ENCODE results near the gene SETD5.

SETD5 gene

GRCh38 chr3:9377981-9378380 is 19.4 kb upstream of the SETD5 start:
- Histone ChIP-seq H3K27me3 (ENCODE audit: control insufficient read depth in 1 of 2, insufficient read depth in 2 of 2, low read length in 2 of 2) (no peaks in the 10 kb centered on the region), H3K4me1 (ENCODE audit: insufficient read depth, low read length) (no peaks in the 10 kb centered on the region), H3K9ac (ENCODE audit: low read length) (no peak overlapping the region), H3K36me3 (ENCODE audit: insufficient read depth, low read length) (peaks cover 63% of the 10 kb centered on the region), H3K9me3 (ENCODE audit: low read length) (no peaks in the 10 kb centered on the region), H3K4me3 (ENCODE audit: low read depth in 1 of 2, low read length in 2 of 2) (no peak overlapping the region), H3K27ac (ENCODE audit: low read depth, low read length) (no peak overlapping the region)

DNA sequence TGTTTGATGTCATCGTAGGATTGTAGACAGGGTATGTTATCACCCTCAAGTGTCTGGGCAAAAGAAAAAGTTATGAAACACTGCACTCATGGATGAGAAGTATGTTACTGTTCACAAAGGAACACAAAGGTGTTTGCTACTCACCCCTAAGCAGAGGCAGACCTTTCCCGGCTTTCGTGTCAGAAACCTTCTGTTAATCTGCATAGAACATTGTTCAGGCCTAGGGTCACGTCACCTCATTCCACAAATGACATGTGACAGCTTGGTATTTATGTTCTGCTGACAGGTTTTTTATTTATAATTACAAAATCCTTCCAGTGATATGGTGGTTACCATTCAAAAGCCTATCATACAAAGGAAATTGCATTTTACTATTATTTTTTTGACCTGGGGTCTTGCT is 18.1 kb upstream of the SETD5 start:
- Histone ChIP-seq H3K27ac (ENCODE audit: low read depth, low read length) (no peak overlapping the region), H3K27me3 (ENCODE audit: control insufficient read depth in 1 of 2, insufficient read depth in 2 of 2, low read length in 2 of 2) (no peaks in the 10 kb centered on the region), H3K36me3 (ENCODE audit: insufficient read depth, low read length) (peaks cover 65% of the 10 kb centered on the region), H3K9me3 (ENCODE audit: low read length) (no peaks in the 10 kb centered on the region), H3K9ac (ENCODE audit: low read length) (no peak overlapping the region), H3K4me1 (ENCODE audit: insufficient read depth, low read length) (no peaks in the 10 kb centered on the region), H3K4me3 (ENCODE audit: low read depth in 1 of 2, low read length in 2 of 2) (no peak overlapping the region)

DNA sequence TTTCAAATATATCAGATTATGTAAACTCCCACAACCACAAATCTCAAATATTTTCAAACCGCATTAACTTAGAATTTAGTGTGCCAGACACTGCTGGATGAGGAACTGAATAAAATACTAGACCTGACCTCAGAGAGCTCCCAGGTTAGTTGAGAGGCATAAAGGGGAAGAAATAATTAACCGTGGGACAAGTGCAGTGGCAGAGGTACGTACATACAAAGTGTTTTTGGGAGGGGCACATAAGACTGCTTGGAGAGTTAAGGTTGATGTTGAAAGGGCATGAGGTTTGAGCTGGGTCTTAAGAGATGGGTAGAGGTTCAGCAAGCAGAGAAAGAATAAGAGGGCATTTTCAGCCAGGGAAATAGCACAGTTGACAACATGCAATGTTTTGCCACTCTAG is 17.4 kb upstream of the SETD5 start:
- H3K4me1 ChIP-seq (ENCODE audit: insufficient read depth, low read length): no peaks in the 10 kb centered on the region
- H3K4me3 ChIP-seq (ENCODE audit: low read depth in 1 of 2, low read length in 2 of 2): no peak overlapping the region
- no peak overlapping the region for H3K27ac ChIP-seq (ENCODE audit: low read depth, low read length)
- H3K9ac ChIP-seq (ENCODE audit: low read length): no peak overlapping the region
- H3K27me3 ChIP-seq (ENCODE audit: control insufficient read depth in 1 of 2, insufficient read depth in 2 of 2, low read length in 2 of 2): no peaks in the 10 kb centered on the region
- H3K9me3 ChIP-seq (ENCODE audit: low read length): no peaks in the 10 kb centered on the region
- peaks cover 65% of the 10 kb centered on the region for H3K36me3 ChIP-seq (ENCODE audit: insufficient read depth, low read length)

DNA sequence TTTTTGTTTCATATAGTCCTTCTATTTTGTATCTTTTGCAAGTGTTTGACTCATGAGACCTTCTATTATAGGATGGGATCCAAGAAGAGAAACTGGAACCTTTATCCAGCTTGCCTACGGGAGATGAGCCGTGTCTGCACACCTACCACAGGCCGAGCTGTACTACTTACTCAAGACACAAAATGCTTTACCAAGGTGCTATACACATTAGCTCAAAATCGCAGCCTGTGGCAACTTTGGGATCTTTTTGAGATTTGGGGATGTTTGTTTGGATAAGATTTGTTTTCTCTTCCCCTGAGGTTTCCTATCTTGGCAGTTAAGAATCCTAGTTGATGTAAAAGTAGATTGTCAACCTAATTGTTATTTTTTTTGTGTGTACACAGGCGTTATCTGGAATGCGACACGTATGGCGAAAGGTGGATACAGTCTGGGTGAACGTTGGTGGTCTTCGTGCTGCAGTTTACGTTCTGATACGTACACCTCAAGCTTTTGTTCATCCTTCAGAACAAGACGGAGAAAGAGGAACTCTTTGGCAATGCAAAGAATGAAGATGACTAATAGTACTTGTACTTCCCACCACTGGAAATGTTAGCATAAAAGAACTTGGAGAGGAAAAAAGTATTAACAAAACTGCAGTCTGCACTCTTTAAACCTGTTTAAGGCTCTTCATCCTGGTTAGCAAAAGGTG is 13.1 kb upstream of the SETD5 start:
- Histone ChIP-seq H3K4me1 (ENCODE audit: insufficient read depth, low read length) (no peaks in the 10 kb centered on the region), H3K9me3 (ENCODE audit: low read length) (no peaks in the 10 kb centered on the region), H3K27ac (ENCODE audit: low read depth, low read length) (no peak overlapping the region), H3K9ac (ENCODE audit: low read length) (no peak overlapping the region), H3K36me3 (ENCODE audit: insufficient read depth, low read length) (peaks cover 75% of the 10 kb centered on the region), H3K27me3 (ENCODE audit: control insufficient read depth in 1 of 2, insufficient read depth in 2 of 2, low read length in 2 of 2) (no peaks in the 10 kb centered on the region), H3K4me3 (ENCODE audit: low read depth in 1 of 2, low read length in 2 of 2) (no peak overlapping the region)

DNA sequence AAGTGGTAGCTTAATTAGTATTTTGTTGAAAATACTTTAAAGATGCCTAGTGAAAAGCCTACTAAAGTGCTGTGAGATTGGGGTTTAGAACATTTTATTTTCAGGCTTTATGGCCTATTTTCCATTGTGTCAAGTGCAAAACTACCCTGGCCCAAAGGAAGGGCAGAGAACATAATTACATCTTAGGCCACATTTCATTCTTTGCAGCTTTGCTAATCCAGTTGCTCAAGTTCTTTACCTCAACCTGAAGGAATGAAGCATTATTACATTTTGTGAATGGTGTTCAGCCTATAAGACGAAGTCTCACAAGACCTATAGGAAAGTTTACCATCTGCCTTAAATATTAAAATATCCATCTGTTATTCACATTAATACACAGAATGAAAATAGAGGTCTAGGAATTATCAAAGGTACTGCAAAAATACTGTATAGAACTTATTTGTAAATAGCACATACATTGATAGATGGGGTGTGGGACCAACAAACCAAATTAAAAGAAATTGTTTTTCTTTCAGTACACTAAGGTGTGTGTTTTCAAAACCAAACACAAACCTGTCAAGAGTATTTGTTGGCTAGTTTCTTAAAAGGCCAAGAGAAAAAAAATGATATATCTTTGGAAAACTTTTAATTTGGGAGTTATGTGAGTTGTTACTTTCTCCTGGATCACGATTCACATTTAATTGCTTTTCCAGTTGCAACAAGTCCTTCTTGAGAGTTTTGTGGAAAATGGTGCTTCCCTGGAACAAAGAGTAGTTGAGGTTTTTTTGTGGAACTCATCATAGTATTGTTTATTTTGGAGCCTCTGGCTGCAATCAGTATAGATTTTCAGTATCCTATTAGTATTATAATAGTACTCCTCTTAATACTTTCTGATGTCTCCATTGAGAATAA is 12.0 kb upstream of the SETD5 start:
- H3K9me3 ChIP-seq (ENCODE audit: low read length): no peaks in the 10 kb centered on the region
- H3K27me3 ChIP-seq (ENCODE audit: control insufficient read depth in 1 of 2, insufficient read depth in 2 of 2, low read length in 2 of 2): no peaks in the 10 kb centered on the region
- no peak overlapping the region for H3K4me3 ChIP-seq (ENCODE audit: low read depth in 1 of 2, low read length in 2 of 2)
- H3K27ac ChIP-seq (ENCODE audit: low read depth, low read length): no peak overlapping the region
- peaks cover 76% of the 10 kb centered on the region for H3K36me3 ChIP-seq (ENCODE audit: insufficient read depth, low read length)
- H3K4me1 ChIP-seq (ENCODE audit: insufficient read depth, low read length): no peaks in the 10 kb centered on the region
- no peak overlapping the region for H3K9ac ChIP-seq (ENCODE audit: low read length)

GRCh38 chr3:9386078-9386459 is 11.3 kb upstream of the SETD5 start:
- H3K36me3 ChIP-seq (ENCODE audit: insufficient read depth, low read length): peaks cover 82% of the 10 kb centered on the region
- no peak overlapping the region for H3K4me3 ChIP-seq (ENCODE audit: low read depth in 1 of 2, low read length in 2 of 2)
- no peak overlapping the region for H3K9ac ChIP-seq (ENCODE audit: low read length)
- no peak overlapping the region for H3K27ac ChIP-seq (ENCODE audit: low read depth, low read length)
- no peaks in the 10 kb centered on the region for H3K9me3 ChIP-seq (ENCODE audit: low read length)
- no peaks in the 10 kb centered on the region for H3K27me3 ChIP-seq (ENCODE audit: control insufficient read depth in 1 of 2, insufficient read depth in 2 of 2, low read length in 2 of 2)
- no peaks in the 10 kb centered on the region for H3K4me1 ChIP-seq (ENCODE audit: insufficient read depth, low read length)

DNA sequence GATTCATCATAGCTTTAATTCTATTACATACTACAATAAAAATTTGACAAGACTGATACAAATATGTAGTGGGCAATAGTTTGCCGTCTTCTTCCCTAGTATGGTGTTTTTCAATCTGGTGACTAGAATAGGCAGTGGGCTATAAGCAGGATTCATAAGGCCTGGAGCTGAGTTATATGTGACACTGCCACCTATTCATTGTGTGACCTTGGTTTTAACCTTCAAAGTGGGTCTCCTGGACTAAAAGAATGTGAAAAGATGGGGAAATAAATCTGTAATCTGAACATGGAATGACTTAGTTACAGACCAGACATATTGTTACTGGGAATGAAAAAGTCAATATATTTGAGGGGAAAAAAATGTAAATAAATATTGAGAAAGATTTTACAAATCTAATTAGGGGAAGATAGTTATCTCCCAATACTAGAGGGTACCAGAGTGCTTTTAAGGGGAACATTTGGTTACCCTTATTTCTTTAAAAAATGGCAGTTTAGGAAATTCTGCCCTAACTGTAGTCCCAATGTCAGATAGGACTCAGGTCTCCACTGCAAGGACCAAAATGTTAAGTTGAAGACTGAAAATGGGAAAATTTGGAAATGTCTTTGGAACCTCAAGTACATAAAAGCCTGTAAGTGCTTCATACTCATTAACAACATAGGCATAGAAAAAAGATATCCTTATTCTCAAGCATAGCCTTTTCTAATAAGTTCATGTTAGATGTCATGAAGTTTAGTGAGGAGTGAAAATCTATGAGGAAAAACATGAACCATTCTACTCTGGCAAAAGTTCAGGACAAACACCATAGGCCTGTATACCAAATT is 10.7 kb upstream of the SETD5 start:
- Histone ChIP-seq H3K9me3 (ENCODE audit: low read length) (no peaks in the 10 kb centered on the region), H3K4me1 (ENCODE audit: insufficient read depth, low read length) (peaks cover 2% of the 10 kb centered on the region), H3K27ac (ENCODE audit: low read depth, low read length) (no peak overlapping the region), H3K4me3 (ENCODE audit: low read depth in 1 of 2, low read length in 2 of 2) (no peak overlapping the region), H3K27me3 (ENCODE audit: control insufficient read depth in 1 of 2, insufficient read depth in 2 of 2, low read length in 2 of 2) (no peaks in the 10 kb centered on the region), H3K9ac (ENCODE audit: low read length) (no peak overlapping the region), H3K36me3 (ENCODE audit: insufficient read depth, low read length) (peaks cover 89% of the 10 kb centered on the region)

DNA sequence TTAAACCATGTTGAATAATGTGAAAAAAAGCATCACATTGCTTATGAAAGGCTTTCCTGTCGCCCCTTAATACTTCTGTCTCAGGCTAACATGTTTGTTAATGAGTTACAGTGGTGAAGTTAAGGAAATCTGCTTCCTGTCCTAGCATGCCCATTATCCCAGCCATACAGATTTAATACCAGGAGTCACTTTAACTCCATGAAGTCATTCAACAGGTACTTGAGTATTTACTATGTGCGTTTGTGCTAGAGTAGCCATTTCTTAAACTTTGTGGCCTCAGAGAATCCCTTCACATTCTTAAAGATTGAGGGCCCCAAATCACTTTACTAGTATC is 10.1 kb upstream of the SETD5 start:
- no peak overlapping the region for H3K4me3 ChIP-seq (ENCODE audit: low read depth in 1 of 2, low read length in 2 of 2)
- peaks cover 8% of the 10 kb centered on the region for H3K4me1 ChIP-seq (ENCODE audit: insufficient read depth, low read length)
- H3K9ac ChIP-seq (ENCODE audit: low read length): no peak overlapping the region
- H3K9me3 ChIP-seq (ENCODE audit: low read length): no peaks in the 10 kb centered on the region
- no peaks in the 10 kb centered on the region for H3K27me3 ChIP-seq (ENCODE audit: control insufficient read depth in 1 of 2, insufficient read depth in 2 of 2, low read length in 2 of 2)
- H3K36me3 ChIP-seq (ENCODE audit: insufficient read depth, low read length): peaks cover 90% of the 10 kb centered on the region
- H3K27ac ChIP-seq (ENCODE audit: low read depth, low read length): no peak overlapping the region

DNA sequence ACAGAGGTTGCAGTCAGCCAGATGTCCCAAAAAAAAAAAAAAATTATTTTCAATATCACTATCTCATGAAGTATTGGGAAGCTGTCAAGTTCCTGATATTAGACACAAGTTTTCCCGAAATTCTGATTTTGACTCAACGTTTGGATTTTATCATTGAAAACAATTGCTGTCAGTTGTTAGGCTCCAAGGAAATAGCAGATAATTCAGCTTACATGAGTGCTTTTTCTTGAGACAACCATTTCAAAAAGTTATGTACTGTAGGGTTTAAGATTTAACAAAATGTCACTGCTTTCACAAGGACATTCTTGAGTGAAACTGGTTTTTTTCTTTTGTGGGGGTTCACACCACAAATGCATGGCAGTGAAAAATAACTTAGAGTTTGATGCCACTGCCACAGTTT is 9.3 kb upstream of the SETD5 start:
- Histone ChIP-seq H3K9ac (ENCODE audit: low read length) (no peak overlapping the region), H3K36me3 (ENCODE audit: insufficient read depth, low read length) (peaks cover 82% of the 10 kb centered on the region), H3K4me1 (ENCODE audit: insufficient read depth, low read length) (peaks cover 16% of the 10 kb centered on the region), H3K27me3 (ENCODE audit: control insufficient read depth in 1 of 2, insufficient read depth in 2 of 2, low read length in 2 of 2) (no peaks in the 10 kb centered on the region), H3K27ac (ENCODE audit: low read depth, low read length) (no peak overlapping the region), H3K9me3 (ENCODE audit: low read length) (no peaks in the 10 kb centered on the region), H3K4me3 (ENCODE audit: low read depth in 1 of 2, low read length in 2 of 2) (no peak overlapping the region)

DNA sequence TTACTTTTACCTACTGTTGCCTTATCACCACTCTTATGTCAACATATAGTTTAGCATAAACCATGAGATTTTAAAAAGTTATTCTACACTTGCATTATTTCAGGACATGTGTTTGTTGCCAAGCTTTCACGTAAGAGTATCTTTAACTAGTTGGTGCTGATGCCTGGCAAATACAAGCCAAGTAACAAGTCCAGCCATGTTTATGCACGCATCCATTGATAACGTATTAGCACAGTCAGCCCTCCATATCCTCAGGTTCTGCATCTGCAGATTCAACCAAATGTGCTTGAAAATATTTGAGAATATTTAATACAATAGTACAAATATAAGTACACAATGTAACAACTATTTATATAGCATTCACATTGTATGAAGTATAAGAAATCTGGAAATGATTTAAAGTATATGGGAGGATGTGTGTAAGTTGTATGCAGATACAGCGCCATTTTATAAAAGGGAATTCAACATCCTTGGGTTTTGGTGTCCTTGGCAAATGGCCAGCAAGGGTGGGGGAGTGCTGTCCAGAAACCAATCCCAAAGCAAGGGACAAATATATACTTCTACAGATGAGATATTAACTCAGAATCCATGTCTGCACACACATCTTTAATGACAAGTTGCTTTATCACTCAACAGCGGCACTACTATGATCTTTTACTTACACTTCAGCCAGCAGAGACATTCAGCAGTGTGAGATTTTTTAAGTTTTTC is 8.7 kb upstream of the SETD5 start:
- Histone ChIP-seq H3K4me3 (ENCODE audit: low read depth in 1 of 2, low read length in 2 of 2) (no peak overlapping the region), H3K4me1 (ENCODE audit: insufficient read depth, low read length) (peaks cover 17% of the 10 kb centered on the region), H3K9ac (ENCODE audit: low read length) (no peak overlapping the region), H3K9me3 (ENCODE audit: low read length) (no peaks in the 10 kb centered on the region), H3K27me3 (ENCODE audit: control insufficient read depth in 1 of 2, insufficient read depth in 2 of 2, low read length in 2 of 2) (no peaks in the 10 kb centered on the region), H3K36me3 (ENCODE audit: insufficient read depth, low read length) (peaks cover 82% of the 10 kb centered on the region), H3K27ac (ENCODE audit: low read depth, low read length) (no peak overlapping the region)

All from muscle layer of colon (tissue), 2 donors.